OCI-LY7 (cell line): ENCODE data around the gene MEGF8. TPM values are rescaled to one million over a fixed set of nuclear protein-coding genes. Genes with fewer than 3 reads are reported as not detected.

Experiments used
- BruUV-seq: library from RNA; stranded (reverse); fragments of 400-500 nt; replicated peaks from 2 replicates; lab custom pipeline; 2021; lab: Mats Ljungman, UMichigan
- CTCF ChIA-PET: fragments of 300-600 bp; sonication (Branson Sonifier 250); formaldehyde crosslinking; loops from one replicate; lab custom pipeline; 2022; ENCODE audit warnings: antibody characterized with exemption; ENCODE audit not compliant: unreplicated experiment; lab: Charles Lee
- POLR2A ChIA-PET: fragments of 300-600 bp; sonication (Branson Sonifier 250); formaldehyde crosslinking; loops from one replicate; lab custom pipeline; 2022; ENCODE audit warnings: antibody characterized with exemption; lab: Charles Lee
- DNase-seq: peaks from one replicate; pipeline ENCODE4 v3.0.0-alpha.2; 2015; ENCODE audit warnings: low spot score
- H2AFZ ChIP-seq: fragments of 200-600 bp; sonication (generic), shearing (Covaris generic); 2 replicates; pipeline ENCODE4 v1.6.1; 2014; ENCODE audit warnings: mild to moderate bottlenecking, antibody characterized with exemption, low read length, moderate library complexity
- H3K27ac ChIP-seq: fragments of 200-600 bp; sonication (generic); 2 replicates; pipeline ENCODE4 v1.5.1; 2014; ENCODE audit warnings: mixed run types, low read depth, mild to moderate bottlenecking, moderate library complexity, low read length, inconsistent platforms; ENCODE audit not compliant: poor library complexity, severe bottlenecking
- H3K36me3 ChIP-seq: fragments of 200-600 bp; sonication (generic); 2 replicates; pipeline ENCODE4 v1.6.1; 2014; ENCODE audit warnings: mild to moderate bottlenecking, antibody characterized with exemption, low read length, moderate library complexity, mixed read lengths; ENCODE audit not compliant: insufficient read depth
- H3K4me1 ChIP-seq: fragments of 200-600 bp; sonication (generic); 2 replicates; pipeline ENCODE4 v1.5.1; 2014; ENCODE audit warnings: mild to moderate bottlenecking, low read length; ENCODE audit not compliant: insufficient read depth, poor library complexity, severe bottlenecking
- H3K4me2 ChIP-seq: fragments of 200-600 bp; sonication (generic); 2 replicates; pipeline ENCODE4 v1.6.1; 2014; ENCODE audit warnings: mild to moderate bottlenecking, low read length
- H3K4me3 ChIP-seq: fragments of 200-600 bp; sonication (generic); 2 replicates; pipeline ENCODE4 v1.5.1; 2014; ENCODE audit warnings: mild to moderate bottlenecking, low read depth, low read length; ENCODE audit not compliant: poor library complexity, severe bottlenecking
- H3K79me2 ChIP-seq: fragments of 200-600 bp; sonication (generic); 2 replicates; pipeline ENCODE4 v1.6.1; 2016; ENCODE audit warnings: low read depth, mild to moderate bottlenecking, low read length, moderate library complexity, mixed read lengths; ENCODE audit not compliant: insufficient read depth
- H3K9me2 ChIP-seq: fragments of 200-600 bp; sonication (generic); 2 replicates; pipeline ENCODE4 v1.6.1; 2016; ENCODE audit warnings: mild to moderate bottlenecking, low read length, mixed read lengths; ENCODE audit not compliant: insufficient read depth
- H3K9me3 ChIP-seq: fragments of 200-600 bp; sonication (generic); 2 replicates; pipeline ENCODE4 v1.6.1; 2014; ENCODE audit warnings: mild to moderate bottlenecking, mixed run types, low read length, mixed read lengths
- H4K20me1 ChIP-seq: fragments of 200-600 bp; sonication (generic); 2 replicates; pipeline ENCODE4 v1.6.1; 2014; ENCODE audit warnings: mild to moderate bottlenecking, antibody characterized with exemption, low read length, moderate library complexity, mixed read lengths; ENCODE audit not compliant: insufficient read depth
- EZH2phosphoT487 ChIP-seq: fragments of 200-600 bp; sonication (generic); IDR thresholded peaks from 2 replicates; pipeline ENCODE4 v1.6.1; 2018; ENCODE audit warnings: low read depth, borderline replicate concordance, mild to moderate bottlenecking, mixed run types, antibody characterized with exemption, low read length, moderate library complexity, mixed read lengths
- intact Hi-C: fragments of 100-400 bp; cut with micrococcal nuclease; formaldehyde crosslinking; loops from one replicate; pipeline ENCODE4 v1.10.0; 2022; ENCODE audit not compliant: unreplicated experiment
- total RNA-seq, 2 experiments: library from RNA; depleted of rRNA in 1 of 2; stranded (reverse); fragments of >200 nt in 1 of 2; shearing (Covaris generic) in 1 of 2; gene quantifications; 2 replicates each; pipeline ENCODE4 v1.2.3, GENCODE V29; 2014 to 2022
- TF ChIP-seq, protein P1 (sequence below): fragments of 200-600 bp; sonication (generic); conservative IDR thresholded peaks from 2 replicates; pipeline ENCODE4 v1.5.1; 2014; ENCODE audit warnings: mild to moderate bottlenecking, antibody characterized with exemption, low read length, moderate library complexity, mixed read lengths

MEGF8 gene
- total RNA-seq, 2 experiments from 2014 or later = 10.5 to 14.7 TPM

DNA sequence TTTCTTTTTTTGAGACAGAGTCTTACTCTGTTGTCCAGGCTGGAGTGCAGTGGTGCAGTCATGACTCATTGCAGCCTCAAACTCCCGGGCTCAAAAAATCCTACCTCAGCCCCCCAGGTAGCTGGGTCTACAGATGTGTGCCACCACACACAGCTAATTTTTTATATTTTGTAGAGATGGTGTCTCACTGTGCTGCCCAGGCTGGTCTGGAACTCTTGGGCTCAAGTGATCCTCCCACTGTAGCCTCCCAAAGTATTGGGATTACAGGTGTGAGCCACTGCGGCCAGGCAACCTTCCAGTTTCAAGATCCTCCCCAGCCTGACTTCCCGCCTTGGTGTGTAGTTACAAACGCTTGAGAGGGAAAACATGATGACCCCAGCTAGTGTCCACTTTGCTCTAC, 42.5 kb downstream of the MEGF8 start:
- no TSS peak for BruUV-seq
- POLR2A ChIA-PET = no interaction called here
- Histone ChIP-seq H3K9me3 (peaks cover 11% of the 10 kb centered on the region), H3K4me1 (peaks cover 15% of the 10 kb centered on the region), H2AFZ (no peak overlapping the region), H3K9me2 (no peaks in the 10 kb centered on the region), H4K20me1 (no peaks in the 10 kb centered on the region), H3K4me3 (no peak overlapping the region), H3K27ac (no peak overlapping the region), H3K36me3 (peaks cover 19% of the 10 kb centered on the region), H3K4me2 (no peak overlapping the region), H3K79me2 (no peaks in the 10 kb centered on the region)
- intact Hi-C loops = no loop called here
- no peak for TF ChIP-seq EZH2phosphoT487
- TF ChIP-seq, protein P1, sequence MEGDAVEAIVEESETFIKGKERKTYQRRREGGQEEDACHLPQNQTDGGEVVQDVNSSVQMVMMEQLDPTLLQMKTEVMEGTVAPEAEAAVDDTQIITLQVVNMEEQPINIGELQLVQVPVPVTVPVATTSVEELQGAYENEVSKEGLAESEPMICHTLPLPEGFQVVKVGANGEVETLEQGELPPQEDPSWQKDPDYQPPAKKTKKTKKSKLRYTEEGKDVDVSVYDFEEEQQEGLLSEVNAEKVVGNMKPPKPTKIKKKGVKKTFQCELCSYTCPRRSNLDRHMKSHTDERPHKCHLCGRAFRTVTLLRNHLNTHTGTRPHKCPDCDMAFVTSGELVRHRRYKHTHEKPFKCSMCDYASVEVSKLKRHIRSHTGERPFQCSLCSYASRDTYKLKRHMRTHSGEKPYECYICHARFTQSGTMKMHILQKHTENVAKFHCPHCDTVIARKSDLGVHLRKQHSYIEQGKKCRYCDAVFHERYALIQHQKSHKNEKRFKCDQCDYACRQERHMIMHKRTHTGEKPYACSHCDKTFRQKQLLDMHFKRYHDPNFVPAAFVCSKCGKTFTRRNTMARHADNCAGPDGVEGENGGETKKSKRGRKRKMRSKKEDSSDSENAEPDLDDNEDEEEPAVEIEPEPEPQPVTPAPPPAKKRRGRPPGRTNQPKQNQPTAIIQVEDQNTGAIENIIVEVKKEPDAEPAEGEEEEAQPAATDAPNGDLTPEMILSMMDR = no peak
- DNase-seq = no peak
- CTCF ChIA-PET = no interaction called here

DNA sequence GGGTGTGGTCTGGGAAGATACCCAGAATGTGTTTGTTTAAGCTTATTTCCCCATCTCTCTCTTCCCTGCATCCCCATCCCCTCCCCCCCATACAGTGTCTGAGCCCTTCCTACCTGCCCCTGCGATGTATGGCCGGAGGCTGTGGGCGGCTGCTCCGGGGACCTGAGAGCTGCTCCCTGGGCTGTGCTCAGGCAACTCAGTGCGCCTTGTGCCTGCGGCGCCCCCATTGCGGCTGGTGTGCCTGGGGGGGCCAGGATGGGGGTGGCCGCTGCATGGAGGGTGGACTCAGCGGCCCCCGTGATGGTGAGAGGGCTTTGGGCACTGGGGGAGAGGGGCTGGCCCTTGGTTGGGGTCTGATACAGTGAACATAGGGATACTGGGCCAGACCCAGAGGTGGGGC, 42.9 kb downstream of the MEGF8 start:
- Histone ChIP-seq H4K20me1 (no peaks in the 10 kb centered on the region), H3K79me2 (no peaks in the 10 kb centered on the region), H3K4me2 (no peak overlapping the region), H2AFZ (no peak overlapping the region), H3K4me3 (no peak overlapping the region), H3K4me1 (peaks cover 13% of the 10 kb centered on the region), H3K9me3 (peaks cover 11% of the 10 kb centered on the region), H3K9me2 (no peaks in the 10 kb centered on the region), H3K27ac (no peak overlapping the region), H3K36me3 (peaks cover 15% of the 10 kb centered on the region)
- no peak for DNase-seq
- intact Hi-C loops = no loop called here
- no TSS peak for BruUV-seq
- CTCF ChIA-PET = no interaction called here
- TF ChIP-seq, protein P1 = no peak
- TF ChIP-seq EZH2phosphoT487 = no peak
- POLR2A ChIA-PET = no interaction called here

GRCh38 chr19:42368765-42369164, 43.3 kb downstream of the MEGF8 start:
- Histone ChIP-seq H3K27ac (no peak overlapping the region), H3K4me3 (no peak overlapping the region), H3K4me1 (peaks cover 9% of the 10 kb centered on the region), H3K9me3 (peaks cover 10% of the 10 kb centered on the region), H3K9me2 (no peaks in the 10 kb centered on the region), H3K79me2 (no peaks in the 10 kb centered on the region), H4K20me1 (no peaks in the 10 kb centered on the region), H3K36me3 (peaks cover 11% of the 10 kb centered on the region), H2AFZ (no peak overlapping the region), H3K4me2 (no peak overlapping the region)
- intact Hi-C loops = no loop called here
- ChIA-PET CTCF (no interaction called here), POLR2A (no interaction called here)
- DNase-seq = no peak
- BruUV-seq = no TSS peak
- TF ChIP-seq, protein P1 = no peak
- no peak for TF ChIP-seq EZH2phosphoT487
